ENCODE measurements around the gene EVC2. TPM values are rescaled to one million over a fixed set of nuclear protein-coding genes. Genes with fewer than 3 reads are reported as not detected.

Gene EVC2
- total RNA-seq, 1 experiment from 2014 or later = not detected

- POLR2A ChIA-PET = no interaction called here
- H3K27me3 ChIP-seq (ENCODE audit: control insufficient read depth, insufficient read depth, low read length) = no peaks in the 10 kb centered on the region
These were observed 13.6 kb upstream of the EVC2 start for GRCh38 chr4:5721923-5722322.

GRCh38 chr4:5720980-5721379 is 12.6 kb upstream of the EVC2 start:
- H3K27ac ChIP-seq (ENCODE audit: low read length) = no peak overlapping the region
- DNase-seq (ENCODE audit: low read depth, low spot score) = no peak
- no peaks in the 10 kb centered on the region for H3K36me3 ChIP-seq (ENCODE audit: control insufficient read depth, insufficient read depth, low read length)
- POLR2A ChIA-PET = no interaction called here
- no peak for TF ChIP-seq REST (IDR thresholded peaks at IDR 0.05; ENCODE audit: insufficient read depth in 1 of 2, low read depth in 2 of 2, low read length in 1 of 2)
- no peak for TF ChIP-seq CTCF (IDR thresholded peaks at IDR 0.05)
- no peak for TF ChIP-seq TCF7L2 (IDR thresholded peaks at IDR 0.05; ENCODE audit: low read depth, low read length)
- TF ChIP-seq SIN3A (IDR thresholded peaks at IDR 0.05; ENCODE audit: borderline replicate concordance, insufficient read depth, low read depth, low read length) = no peak
- TF ChIP-seq POLR2AphosphoS5 (IDR thresholded peaks at IDR 0.05; ENCODE audit: low read depth, low read length) = no peak
- in situ Hi-C loops (cut with HindIII; ENCODE audit: low pct_unique_long_range_greater_than_20kb, low sequenced_read_pairs) (no loop called here), intact Hi-C loops (cut with micrococcal nuclease; ENCODE audit: unreplicated experiment) (no loop called here)
- no peak overlapping the region for H3K4me3 ChIP-seq (ENCODE audit: low read depth in 2 of 2, low read length in 2 of 2)
- ATAC-seq = no peak
- no peaks in the 10 kb centered on the region for H3K9me3 ChIP-seq (ENCODE audit: control insufficient read depth, insufficient read depth, low read depth, low read length)
- no peaks in the 10 kb centered on the region for H3K27me3 ChIP-seq (ENCODE audit: control insufficient read depth, insufficient read depth, low read length)
- no TSS peak for BruUV-seq (replicated peaks)
- H3K4me1 ChIP-seq (ENCODE audit: control insufficient read depth, insufficient read depth, low read length) = no peaks in the 10 kb centered on the region
- CTCF ChIA-PET = no interaction called here

More at GRCh38 chr4:5721923-5722322, 13.6 kb upstream of the EVC2 start:
- CTCF ChIA-PET = no interaction called here
- Histone ChIP-seq H3K4me1 (ENCODE audit: control insufficient read depth, insufficient read depth, low read length) (no peaks in the 10 kb centered on the region), H3K27ac (ENCODE audit: low read length) (no peak overlapping the region), H3K36me3 (ENCODE audit: control insufficient read depth, insufficient read depth, low read length) (no peaks in the 10 kb centered on the region), H3K4me3 (ENCODE audit: low read depth in 2 of 2, low read length in 2 of 2) (no peak overlapping the region), H3K9me3 (ENCODE audit: control insufficient read depth, insufficient read depth, low read depth, low read length) (no peaks in the 10 kb centered on the region)
- no peak for DNase-seq (ENCODE audit: low read depth, low spot score)
- intact Hi-C loops (cut with micrococcal nuclease; ENCODE audit: unreplicated experiment) = no loop called here
- TF ChIP-seq CTCF (IDR thresholded peaks at IDR 0.05) = no peak
- TF ChIP-seq REST (IDR thresholded peaks at IDR 0.05; ENCODE audit: insufficient read depth in 1 of 2, low read depth in 2 of 2, low read length in 1 of 2) = no peak
- TF ChIP-seq POLR2AphosphoS5 (IDR thresholded peaks at IDR 0.05; ENCODE audit: low read depth, low read length) = no peak
- no peak for TF ChIP-seq SIN3A (IDR thresholded peaks at IDR 0.05; ENCODE audit: borderline replicate concordance, insufficient read depth, low read depth, low read length)
- no peak for TF ChIP-seq TCF7L2 (IDR thresholded peaks at IDR 0.05; ENCODE audit: low read depth, low read length)
- ATAC-seq = no peak
- no TSS peak for BruUV-seq (replicated peaks)
- in situ Hi-C loops (cut with HindIII; ENCODE audit: low pct_unique_long_range_greater_than_20kb, low sequenced_read_pairs) = no loop called here
